ENCODE results near the gene MYF6. TPM values are rescaled to one million over a fixed set of nuclear protein-coding genes. Genes with fewer than 3 reads are reported as not detected.

MYF6 gene
- total RNA-seq, 1 experiment from 2014 or later: not detected

DNA sequence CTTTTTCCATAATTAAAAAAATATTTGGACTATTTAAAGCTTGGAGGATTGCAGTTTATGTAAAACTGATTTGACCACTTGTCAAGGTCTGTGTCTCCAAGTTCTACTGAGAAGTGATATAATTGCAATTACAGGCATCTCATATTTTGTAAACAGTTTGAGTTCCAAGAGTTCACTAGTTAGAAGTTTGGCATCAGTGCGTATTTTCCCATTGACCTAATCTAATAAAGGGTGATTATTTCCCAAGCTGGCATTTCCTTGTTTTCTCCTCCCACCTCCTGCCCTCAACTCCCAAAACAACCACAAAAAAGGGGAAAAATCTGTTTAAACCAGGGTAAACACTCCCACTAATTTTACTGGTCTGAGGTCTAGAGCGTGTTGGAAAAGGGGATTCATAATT, 3.0 kb upstream of the MYF6 start:
- DNase-seq (ENCODE audit: low read depth): no peak

DNA sequence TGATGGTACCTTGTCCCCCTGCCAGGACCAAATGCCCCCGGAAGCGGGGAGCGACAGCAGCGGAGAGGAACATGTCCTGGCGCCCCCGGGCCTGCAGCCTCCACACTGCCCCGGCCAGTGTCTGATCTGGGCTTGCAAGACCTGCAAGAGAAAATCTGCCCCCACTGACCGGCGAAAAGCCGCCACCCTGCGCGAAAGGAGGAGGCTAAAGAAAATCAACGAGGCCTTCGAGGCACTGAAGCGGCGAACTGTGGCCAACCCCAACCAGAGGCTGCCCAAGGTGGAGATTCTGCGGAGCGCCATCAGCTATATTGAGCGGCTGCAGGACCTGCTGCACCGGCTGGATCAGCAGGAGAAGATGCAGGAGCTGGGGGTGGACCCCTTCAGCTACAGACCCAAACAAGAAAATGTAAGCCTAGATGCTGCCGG, 410 bp downstream of the MYF6 start:
- DNase-seq (ENCODE audit: low read depth): no peak

DNA sequence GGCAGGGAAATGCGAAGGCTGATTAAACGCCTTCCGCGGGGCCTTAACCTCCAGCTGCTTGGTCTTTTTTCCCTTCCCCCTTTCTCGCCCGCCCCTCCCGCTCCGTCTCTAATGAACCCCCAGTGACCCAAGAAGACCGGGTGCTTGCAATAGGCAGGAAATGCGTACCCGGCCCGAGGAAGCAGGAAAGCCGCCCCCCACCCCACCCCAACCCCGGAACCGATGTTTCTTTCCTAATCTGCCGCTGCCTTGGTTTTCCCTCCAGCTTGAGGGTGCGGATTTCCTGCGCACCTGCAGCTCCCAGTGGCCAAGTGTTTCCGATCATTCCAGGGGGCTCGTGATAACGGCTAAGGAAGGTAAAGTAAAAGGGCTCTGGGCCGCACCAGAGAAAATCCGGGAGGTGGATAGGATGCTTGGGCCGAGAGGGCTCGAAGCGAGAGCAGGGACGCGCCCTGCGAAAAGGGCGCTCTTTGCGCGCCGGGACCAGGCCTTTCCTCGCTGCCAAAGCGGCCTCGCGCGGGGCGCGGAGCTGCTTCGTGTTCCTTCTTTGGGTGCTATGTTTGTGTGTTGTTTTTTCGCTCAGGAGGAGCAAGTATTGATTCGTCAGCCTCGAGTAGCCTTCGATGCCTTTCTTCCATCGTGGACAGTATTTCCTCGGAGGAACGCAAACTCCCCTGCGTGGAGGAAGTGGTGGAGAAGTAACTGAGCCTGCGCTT, 983 bp downstream of the MYF6 start:
- no peak for DNase-seq (ENCODE audit: low read depth)

DNA sequence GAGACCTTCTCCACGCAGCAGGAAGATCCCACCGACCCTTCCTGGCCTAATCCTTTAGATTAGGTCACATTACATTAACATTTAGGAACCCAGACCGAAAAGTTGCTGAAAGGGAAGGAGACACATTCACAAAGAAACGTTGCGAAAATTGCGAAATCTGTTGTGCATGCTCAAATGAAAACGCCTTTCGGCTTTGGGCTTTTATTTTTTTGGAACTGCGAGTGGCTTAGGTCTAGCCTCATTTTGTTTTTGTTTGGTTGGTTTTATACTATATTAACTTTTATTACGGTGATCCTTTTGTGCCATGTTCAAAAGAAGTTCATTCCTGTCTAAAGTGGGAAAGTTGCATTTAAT, 1.5 kb downstream of the MYF6 start:
- DNase-seq (ENCODE audit: low read depth): no peak

DNA sequence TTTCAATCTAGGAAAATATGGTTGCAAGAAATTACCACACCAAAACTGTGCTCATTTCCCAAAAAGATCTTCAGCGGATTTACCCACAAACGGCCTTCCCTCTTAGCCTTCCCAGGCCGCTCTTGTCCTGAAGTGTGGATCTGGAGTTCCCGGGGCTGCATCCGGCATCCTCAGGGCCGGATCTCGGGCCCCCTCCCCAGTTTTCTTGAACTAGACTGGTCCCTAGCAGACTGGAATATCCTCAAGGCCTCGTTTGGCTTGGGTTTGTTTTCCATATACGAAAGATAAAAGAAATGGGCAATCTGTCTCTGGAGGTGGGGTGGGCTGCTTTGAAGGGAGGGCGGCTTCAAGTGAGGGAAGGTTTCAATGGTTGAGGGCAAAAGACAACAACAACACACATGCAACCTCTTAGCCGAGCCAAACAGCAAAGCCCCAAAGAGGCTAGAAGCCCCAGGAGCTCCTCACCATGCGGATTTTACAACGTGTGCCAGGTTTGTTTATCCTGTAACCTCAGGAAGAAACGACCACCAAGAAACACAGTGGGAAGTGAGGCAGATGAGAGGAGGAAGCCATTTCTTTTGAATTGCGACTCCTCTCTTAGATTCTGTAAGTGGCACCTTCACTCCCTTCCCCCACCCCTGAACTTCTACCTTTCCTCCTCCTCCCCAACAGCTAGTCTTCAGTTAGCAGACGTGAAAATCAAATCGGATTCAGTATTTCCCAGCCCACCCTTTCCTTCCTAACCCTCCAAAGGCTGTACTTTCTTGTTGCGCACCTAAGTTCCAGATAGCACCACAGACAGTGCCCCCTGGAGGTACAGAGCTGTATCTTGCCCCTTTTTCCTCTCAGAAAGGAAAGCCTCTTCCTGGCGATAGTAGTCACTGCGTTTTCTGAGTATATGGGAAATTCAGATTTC, 2.6 kb downstream of the MYF6 start:
- DNase-seq (ENCODE audit: low read depth): peak; percentile 9

GRCh38 chr12:80710727-80711449, 3.5 kb downstream of the MYF6 start:
- DNase-seq (ENCODE audit: low read depth): no peak

GRCh38 chr12:80711866-80712265, 4.4 kb downstream of the MYF6 start:
- DNase-seq (ENCODE audit: low read depth): no peak

DNA sequence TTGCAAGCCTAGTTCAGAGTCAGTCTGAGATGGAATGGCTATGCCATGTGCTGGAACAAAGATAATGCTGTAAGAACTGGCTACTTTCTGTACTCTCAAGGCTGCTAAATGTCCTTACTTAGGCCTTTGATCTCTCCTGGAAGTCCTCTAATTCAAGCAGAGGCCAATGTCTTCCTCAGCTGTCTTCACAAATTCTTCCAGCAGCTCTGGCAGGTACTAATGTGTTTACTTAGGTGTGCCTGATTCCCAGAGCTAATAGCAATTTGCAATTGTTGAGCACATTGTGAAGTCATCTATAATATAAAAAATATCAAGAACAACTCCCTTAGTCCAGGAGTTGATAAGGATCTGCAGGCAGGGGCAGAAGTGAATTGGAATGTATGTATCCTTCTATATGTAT, 5.4 kb downstream of the MYF6 start:
- DNase-seq (ENCODE audit: low read depth): no peak

DNA sequence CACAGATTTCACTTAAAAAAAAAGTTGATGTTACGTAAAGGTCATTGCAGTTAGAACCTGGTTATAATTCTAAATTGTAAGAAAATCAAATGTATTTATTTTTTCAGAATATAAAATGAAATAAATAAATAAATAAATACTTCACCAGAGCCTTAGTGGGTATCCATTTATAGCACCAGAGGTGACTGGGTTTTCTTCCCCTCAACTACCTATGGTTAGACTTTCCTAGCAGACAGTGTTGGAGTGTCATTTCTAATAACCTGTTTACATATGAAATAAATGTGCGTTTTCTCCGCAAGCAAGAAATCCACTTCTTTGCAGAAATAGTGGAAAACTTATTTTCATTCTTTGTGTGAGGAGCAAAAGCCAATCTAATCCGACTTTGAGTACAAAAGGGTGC, 6.0 kb downstream of the MYF6 start:
- DNase-seq (ENCODE audit: low read depth): no peak

DNA sequence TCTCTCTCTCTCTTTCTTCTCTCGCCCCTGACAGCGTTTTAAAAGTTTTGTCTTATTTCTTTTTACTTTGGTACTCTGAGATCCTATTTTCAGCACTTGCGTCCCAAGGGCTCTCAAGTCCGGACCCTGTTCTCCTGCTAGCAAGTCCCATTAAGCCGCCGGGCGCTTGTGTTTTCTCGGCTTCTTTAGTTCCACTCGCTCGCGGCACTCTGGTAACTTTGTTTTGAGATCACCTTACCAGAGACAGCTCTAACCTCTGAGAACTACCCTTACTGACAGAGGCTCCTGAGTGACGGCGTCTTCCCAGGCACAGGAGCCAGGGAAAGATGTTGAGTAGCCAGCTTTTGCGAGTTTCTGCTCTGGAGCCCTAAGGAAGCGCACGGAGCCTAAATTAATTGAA, 6.6 kb downstream of the MYF6 start:
- peak; percentile 28 for DNase-seq (ENCODE audit: low read depth)

DNA sequence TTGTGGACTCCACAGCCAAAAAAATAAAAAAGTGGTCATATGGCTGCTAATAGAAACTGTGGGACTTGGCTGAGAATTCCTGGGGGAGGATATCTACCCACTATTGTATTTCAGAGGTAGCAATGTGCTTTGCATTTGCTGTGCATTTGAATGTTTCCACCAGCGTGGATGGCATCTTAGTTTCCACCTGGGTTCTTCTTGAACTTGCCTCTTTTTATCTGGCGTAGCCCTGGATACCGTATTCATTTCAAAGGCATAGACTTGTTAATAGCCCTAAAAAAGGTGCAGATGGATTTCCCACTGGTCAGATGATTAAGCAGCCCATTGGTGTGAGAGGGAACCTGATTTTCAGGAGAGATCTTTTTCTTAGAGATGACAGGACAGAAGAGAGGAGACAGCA, 7.4 kb downstream of the MYF6 start:
- no peak for DNase-seq (ENCODE audit: low read depth)

- DNase-seq (ENCODE audit: low read depth): no peak
Observed at GRCh38 chr12:80715713-80716249, 8.3 kb downstream of the MYF6 start.

DNA sequence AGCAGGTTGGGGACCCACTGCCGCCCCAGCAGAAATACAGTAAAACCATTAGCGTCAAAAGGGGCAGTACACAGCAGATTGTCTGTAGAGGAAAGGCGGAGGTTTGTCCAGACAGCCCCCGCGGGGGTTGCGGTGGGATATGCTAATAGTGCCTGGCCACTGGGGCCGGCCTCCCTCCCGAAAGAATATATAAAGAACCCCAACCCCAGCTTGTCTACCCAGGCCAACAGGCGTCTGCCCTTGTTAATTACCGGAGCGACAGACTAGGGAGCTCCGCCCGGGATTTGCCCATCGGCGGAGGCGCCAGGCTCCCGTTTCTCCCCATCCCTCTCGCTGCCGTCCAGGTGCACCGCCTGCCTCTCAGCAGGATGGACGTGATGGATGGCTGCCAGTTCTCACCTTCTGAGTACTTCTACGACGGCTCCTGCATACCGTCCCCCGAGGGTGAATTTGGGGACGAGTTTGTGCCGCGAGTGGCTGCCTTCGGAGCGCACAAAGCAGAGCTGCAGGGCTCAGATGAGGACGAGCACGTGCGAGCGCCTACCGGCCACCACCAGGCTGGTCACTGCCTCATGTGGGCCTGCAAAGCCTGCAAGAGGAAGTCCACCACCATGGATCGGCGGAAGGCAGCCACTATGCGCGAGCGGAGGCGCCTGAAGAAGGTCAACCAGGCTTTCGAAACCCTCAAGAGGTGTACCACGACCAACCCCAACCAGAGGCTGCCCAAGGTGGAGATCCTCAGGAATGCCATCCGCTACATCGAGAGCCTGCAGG, 9.4 kb downstream of the MYF6 start, which contains the start of gene MYF5:
MYF5 (plus strand) TSS at position 217 of the 774 bp plus-strand sequence; CDS start at position 369, 152 bp downstream.
- DNase-seq (ENCODE audit: low read depth): no peak

GRCh38 chr12:80717856-80718255, 10.4 kb downstream of the MYF6 start:
- no peak for DNase-seq (ENCODE audit: low read depth)

- DNase-seq (ENCODE audit: low read depth): no peak
Observed at GRCh38 chr12:80720516-80720915, 13.1 kb downstream of the MYF6 start.

DNA sequence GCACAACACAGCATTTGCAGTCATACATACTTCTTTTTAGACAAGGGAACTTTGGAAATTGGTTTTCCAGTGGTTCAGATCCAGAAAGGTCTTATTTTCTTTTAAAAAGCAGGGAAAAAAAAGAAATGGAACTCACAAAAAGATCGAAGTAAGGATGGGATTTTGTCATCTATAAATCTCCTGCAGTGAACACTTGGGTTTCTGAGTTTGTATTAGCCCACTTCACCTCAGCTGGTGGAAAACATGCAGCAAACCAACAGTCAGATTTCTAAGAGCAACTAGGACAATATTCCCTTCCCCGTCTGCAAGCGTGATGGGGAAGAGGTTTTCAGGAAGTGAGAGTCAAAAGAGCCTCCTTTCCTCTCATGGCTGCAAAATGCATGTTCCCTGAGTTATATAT, 13.9 kb downstream of the MYF6 start:
- DNase-seq (ENCODE audit: low read depth): no peak

DNA sequence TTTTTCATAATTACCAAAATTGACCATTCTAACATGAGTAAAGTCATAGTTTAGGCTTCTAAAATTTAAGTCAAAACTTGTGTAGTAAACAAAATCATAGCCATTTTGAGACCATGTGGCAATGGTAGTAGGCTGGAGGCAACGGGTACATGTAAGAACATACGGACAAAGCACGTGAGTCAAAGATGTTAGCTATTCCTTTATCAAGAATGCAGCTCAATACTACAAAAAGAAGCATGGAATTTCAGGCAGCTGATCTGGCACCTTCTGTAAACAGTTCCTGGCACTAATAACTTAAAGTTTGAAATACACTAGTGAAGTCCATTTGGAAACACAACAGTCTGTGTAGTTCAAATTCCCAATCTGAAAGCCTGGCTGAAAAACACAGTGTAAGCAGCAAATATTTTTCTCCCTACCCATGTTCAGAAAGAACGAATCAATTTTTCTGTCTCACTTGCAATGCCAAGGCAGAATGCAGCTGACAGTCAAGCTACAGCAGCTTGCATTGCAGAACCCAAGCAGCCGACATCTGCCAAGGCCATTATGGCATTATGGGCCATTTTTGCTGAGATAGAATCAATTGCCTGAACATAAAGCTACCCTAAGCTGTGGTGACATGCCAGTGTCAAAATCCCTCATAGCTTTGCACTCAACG, 38.5 kb downstream of the MYF6 start:
- no peak for DNase-seq (ENCODE audit: low read depth)

GRCh38 chr12:80747800-80748199, 40.4 kb downstream of the MYF6 start:
- no peak for DNase-seq (ENCODE audit: low read depth)

- DNase-seq (ENCODE audit: low read depth): no peak
Observed at GRCh38 chr12:80749456-80749855, 42.0 kb downstream of the MYF6 start.

DNA sequence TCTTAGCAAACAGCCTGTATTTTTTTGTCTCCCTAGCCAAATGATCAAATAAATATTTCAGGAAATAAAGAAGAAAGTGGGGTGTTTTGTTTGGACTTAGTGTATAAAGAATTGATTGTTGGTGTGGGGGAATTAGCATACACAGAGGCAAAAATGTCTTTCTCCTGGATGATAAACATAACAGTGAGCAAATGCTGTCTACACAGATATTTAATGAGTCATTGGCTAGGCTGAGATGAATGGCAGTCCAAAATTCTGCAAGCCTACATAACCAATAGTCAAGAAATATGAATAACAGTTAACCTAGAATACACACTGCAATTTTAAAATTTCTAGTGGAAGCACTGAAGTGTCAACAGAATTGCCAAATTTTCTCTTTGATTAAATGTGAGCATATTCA, 45.0 kb downstream of the MYF6 start:
- no peak for DNase-seq (ENCODE audit: low read depth)

DNA sequence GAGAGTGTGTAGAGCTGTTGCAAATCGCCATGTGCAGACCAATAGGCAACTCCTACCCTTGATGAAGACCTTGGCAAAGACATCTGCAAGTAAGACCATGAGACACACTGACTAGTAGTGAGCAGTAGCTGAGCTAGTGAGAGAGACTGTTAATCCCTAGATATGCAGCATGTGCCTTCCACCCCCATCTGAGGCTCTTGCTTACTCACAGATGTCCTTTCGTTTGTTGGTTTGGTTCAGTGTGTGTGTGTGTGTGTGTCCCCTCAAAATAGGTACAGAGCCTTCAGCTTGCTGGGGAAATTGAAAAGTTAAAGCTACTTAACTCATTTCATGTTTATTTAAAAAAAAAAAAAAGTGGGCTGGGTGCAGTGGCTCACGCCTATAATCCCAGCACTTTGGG, 46.8 kb downstream of the MYF6 start:
- no peak for DNase-seq (ENCODE audit: low read depth)

Data from M059J (cell line).